Astrocyte of the cerebellum (primary cell): ENCODE data around the gene POFUT1.
"Not testable (repeated sequence)": the region's sequence is repeated elsewhere in the genome, so short reads cannot be mapped to it uniquely, and the experiment has no call there.

Source experiments
- DNase-seq: peaks from one replicate; pipeline ENCODE4 v3.0.0-alpha.2; 2011; ENCODE audit warnings: low read depth
- H3K4me3 ChIP-seq: 2 replicates; pipeline ENCODE4 v1.5.1; 2011; ENCODE audit warnings: mild to moderate bottlenecking, low read depth, low read length, moderate library complexity
- in situ Hi-C: cut with HindIII; loops from 2 replicates; pipeline ENCODE4 v1.10.0; 2017; ENCODE audit warnings: low sequenced_read_pairs
- TF ChIP-seq, protein P1 (sequence below): IDR thresholded peaks from 2 replicates; pipeline ENCODE4 v1.5.1; 2012; ENCODE audit warnings: low read length, low read depth, moderate library complexity, mild to moderate bottlenecking; ENCODE audit errors: missing control alignments

POFUT1 gene

GRCh38 chr20:32163951-32164350 is 43.7 kb upstream of the POFUT1 start:
- TF ChIP-seq, protein P1, sequence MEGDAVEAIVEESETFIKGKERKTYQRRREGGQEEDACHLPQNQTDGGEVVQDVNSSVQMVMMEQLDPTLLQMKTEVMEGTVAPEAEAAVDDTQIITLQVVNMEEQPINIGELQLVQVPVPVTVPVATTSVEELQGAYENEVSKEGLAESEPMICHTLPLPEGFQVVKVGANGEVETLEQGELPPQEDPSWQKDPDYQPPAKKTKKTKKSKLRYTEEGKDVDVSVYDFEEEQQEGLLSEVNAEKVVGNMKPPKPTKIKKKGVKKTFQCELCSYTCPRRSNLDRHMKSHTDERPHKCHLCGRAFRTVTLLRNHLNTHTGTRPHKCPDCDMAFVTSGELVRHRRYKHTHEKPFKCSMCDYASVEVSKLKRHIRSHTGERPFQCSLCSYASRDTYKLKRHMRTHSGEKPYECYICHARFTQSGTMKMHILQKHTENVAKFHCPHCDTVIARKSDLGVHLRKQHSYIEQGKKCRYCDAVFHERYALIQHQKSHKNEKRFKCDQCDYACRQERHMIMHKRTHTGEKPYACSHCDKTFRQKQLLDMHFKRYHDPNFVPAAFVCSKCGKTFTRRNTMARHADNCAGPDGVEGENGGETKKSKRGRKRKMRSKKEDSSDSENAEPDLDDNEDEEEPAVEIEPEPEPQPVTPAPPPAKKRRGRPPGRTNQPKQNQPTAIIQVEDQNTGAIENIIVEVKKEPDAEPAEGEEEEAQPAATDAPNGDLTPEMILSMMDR: no peak
- in situ Hi-C loops: no loop called here

DNA sequence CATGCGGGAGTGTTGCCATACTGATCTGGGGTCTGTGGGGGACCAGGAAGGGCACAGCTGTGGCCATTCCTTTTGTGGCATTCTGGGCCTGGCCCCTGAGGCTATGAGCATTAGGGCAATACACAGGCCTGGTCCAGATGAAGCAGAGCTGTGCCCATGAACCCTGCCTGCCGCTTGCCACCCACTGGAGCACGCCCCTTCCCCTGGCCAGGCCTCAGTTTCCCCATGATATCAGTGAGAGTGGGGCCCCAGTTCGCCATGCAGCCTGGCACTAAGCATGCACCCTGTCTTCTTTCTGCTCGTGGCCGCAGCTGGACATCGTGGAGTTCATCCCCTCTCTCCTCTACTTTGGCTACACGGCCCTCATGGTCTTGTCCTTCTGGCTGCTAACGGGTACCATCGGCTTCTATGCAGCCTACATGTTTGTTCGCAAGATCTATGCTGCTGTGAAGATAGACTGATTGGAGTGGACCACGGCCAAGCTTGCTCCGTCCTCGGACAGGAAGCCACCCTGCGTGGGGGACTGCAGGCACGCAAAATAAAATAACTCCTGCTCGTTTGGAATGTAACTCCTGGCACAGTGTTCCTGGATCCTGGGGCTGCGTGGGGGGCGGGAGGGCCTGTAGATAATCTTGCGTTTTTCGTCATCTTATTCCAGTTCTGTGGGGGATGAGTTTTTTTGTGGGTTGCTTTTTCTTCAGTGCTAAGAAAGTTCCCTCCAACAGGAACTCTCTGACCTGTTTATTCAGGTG is 42.5 kb upstream of the POFUT1 start:
- in situ Hi-C loops: no loop called here
- no peak for DNase-seq
- TF ChIP-seq, protein P1: no peak
- no peak overlapping the region for H3K4me3 ChIP-seq

More at GRCh38 chr20:32163951-32164350, 43.7 kb upstream of the POFUT1 start:
- no peak overlapping the region for H3K4me3 ChIP-seq
- no peak for DNase-seq

DNA sequence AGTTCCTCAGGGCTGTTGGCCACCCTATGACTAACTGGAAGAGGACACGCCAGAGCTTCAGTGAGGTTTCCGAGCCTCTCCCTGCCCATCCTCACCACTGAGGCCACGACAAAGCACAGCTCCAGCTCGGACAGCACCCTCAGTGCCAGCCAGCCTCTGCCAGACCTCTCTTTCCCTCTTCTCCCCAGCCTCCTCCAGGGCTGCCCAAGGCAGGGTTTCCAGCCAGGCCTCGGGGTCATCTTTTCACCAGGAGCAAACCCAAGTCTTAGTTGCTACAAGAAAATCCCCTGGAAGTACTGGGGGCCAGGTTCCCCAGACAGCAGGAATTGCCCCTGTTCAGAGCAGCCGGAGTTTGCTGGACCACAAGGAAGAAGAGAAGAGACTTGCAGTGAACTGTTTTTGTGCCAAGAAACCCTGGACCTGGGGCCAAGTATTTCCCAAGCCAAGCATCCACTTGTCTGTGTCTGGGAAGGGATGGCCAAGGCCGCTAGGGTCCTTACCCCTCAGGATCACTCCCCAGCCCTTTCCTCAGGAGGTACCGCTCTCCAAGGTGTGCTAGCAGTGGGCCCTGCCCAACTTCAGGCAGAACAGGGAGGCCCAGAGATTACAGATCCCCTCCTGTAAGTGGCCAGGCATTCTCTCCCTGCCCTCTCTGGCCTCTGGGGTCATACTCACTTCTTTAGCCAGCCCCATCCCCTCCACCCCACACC is 41.7 kb upstream of the POFUT1 start:
- TF ChIP-seq, protein P1: no peak
- no peak overlapping the region for H3K4me3 ChIP-seq
- DNase-seq: no peak
- in situ Hi-C loops: no loop called here

DNA sequence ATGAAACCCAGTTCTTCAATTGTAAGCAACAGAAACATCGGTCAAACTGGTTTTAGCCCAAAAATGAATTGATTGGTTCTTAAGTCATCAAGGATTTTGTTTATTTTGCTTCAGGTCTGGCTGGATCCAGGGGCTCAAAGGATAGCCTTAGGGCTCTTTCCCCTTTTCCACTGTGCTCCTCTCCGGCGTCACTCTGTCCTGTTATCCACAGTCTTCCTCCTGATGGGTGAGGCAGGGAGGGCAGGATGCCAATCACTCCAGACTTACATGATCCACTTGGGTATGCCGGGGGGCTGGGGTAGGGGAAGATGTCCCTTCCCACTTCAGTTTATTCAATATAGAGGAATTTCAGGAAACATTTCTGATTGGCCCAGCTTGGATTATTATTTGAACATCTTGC is 40.1 kb upstream of the POFUT1 start:
- no peak for DNase-seq
- H3K4me3 ChIP-seq: no peak overlapping the region
- in situ Hi-C loops: no loop called here
- TF ChIP-seq, protein P1: no peak

- in situ Hi-C loops: no loop called here
- no peak overlapping the region for H3K4me3 ChIP-seq
- TF ChIP-seq, protein P1: no peak
- DNase-seq: peak; percentile 19
These were observed 39.3 kb upstream of the POFUT1 start for GRCh38 chr20:32168184-32168910.

DNA sequence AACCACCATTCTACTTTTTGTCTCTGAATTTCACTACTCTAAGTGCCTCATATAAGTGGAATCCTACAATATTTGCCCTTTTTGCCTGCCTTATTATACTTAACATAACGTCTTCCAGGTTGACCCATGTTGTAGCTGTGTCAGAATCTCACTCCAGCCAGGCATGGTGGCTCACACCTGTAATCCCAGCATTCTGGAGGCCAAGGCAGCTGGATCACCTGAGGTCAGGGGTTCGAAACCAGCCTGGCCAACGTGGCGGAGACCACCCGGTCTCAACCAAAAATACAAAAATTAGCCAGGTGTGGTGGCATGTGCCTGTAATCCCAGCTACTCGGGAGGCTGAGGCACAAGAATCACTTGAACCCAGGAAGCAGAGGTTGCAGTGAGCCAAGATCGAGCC is 30.0 kb upstream of the POFUT1 start:
- in situ Hi-C loops, DNase-seq, H3K4me3 ChIP-seq: not testable (repeated sequence)
